Endothelial cell of umbilical vein (primary cell): ENCODE data around the gene ADIPOR2. TPM values are rescaled to one million over a fixed set of nuclear protein-coding genes. Genes with fewer than 3 reads are reported as not detected.

ENCODE experiments used
- BruUV-seq: library from RNA; stranded (reverse); fragments of 400-500 nt; replicated peaks from 2 replicates; lab custom pipeline; 2021; lab: Mats Ljungman, UMichigan
- CTCF ChIA-PET: fragments of 300-600, 350-600 bp; sonication (Branson Sonifier 250); formaldehyde crosslinking; loops from one replicate; lab custom pipeline; 2021; ENCODE audit warnings: antibody characterized with exemption, inconsistent platforms; lab: Charles Lee
- POLR2A ChIA-PET: fragments of 300-600, 350-600 bp; sonication (Branson Sonifier 250); formaldehyde crosslinking; loops from one replicate; lab custom pipeline; 2021; ENCODE audit warnings: antibody characterized with exemption, inconsistent platforms; lab: Charles Lee
- DNase-seq: peaks from one replicate; pipeline ENCODE4 v3.0.0-alpha.2; 2011; ENCODE audit warnings: low read depth, low spot score
- FAIRE-seq: peaks from 2 replicates; lab custom pipeline; 2011; peaks lifted over from hg19 to GRCh38; lab: Jason Lieb, UNC
- H2AFZ ChIP-seq: 2 replicates; pipeline ENCODE4 v1.6.0; 2012; ENCODE audit warnings: low read depth, low read length, control low read depth, inconsistent platforms
- H3K27ac ChIP-seq: 2 replicates; pipeline ENCODE4 v1.5.1; 2011; ENCODE audit warnings: low read depth, mild to moderate bottlenecking, control low read depth, low read length, moderate library complexity; ENCODE audit not compliant: insufficient read depth
- H3K27me3 ChIP-seq, 2 experiments: 2 replicates each; pipeline versions ENCODE4 v1.6.0 to v1.6.1; 2011; ENCODE audit warnings: low read length in 2 of 2, mixed read lengths in 1 of 2; ENCODE audit not compliant: control insufficient read depth in 2 of 2, insufficient read depth in 2 of 2
- H3K36me3 ChIP-seq, 2 experiments: 2 replicates in 1 of 2; 3 replicates in 1 of 2; pipeline ENCODE4 v1.5.1; 2011; ENCODE audit warnings: low read length in 2 of 2, mild to moderate bottlenecking in 1 of 2, moderate library complexity in 1 of 2; ENCODE audit not compliant: control insufficient read depth in 2 of 2, insufficient read depth in 2 of 2; ENCODE audit errors: extremely low read depth in 1 of 2
- H3K4me1 ChIP-seq: 3 replicates; pipeline ENCODE4 v1.5.1; 2011; ENCODE audit warnings: mild to moderate bottlenecking, low read length; ENCODE audit not compliant: control insufficient read depth, insufficient read depth; ENCODE audit errors: extremely low read depth
- H3K4me2 ChIP-seq: 2 replicates; pipeline ENCODE4 v1.6.1; 2011; ENCODE audit warnings: low read length, control low read depth, mixed read lengths; ENCODE audit not compliant: insufficient read depth
- H3K4me3 ChIP-seq, 3 experiments: fragments of 200-600 bp in 1 of 3; sonication (generic), shearing (Covaris generic) in 1 of 3; replicated peaks in 1 of 3; 2 replicates each; pipeline ENCODE4 v1.5.1; 2011 to 2016; ENCODE audit warnings: control low read depth in 3 of 3, low read length in 3 of 3, mild to moderate bottlenecking in 2 of 3, inconsistent platforms in 1 of 3, low read depth in 1 of 3, moderate library complexity in 1 of 3; ENCODE audit not compliant: insufficient read depth in 1 of 3
- H3K79me2 ChIP-seq: 2 replicates; pipeline ENCODE4 v1.6.0; 2012; ENCODE audit warnings: low read length, inconsistent platforms; ENCODE audit not compliant: control insufficient read depth, insufficient read depth
- H3K9ac ChIP-seq: replicated peaks from 2 replicates; pipeline ENCODE3; 2011; ENCODE audit warnings: low read length, control low read depth; ENCODE audit not compliant: insufficient read depth; ENCODE audit errors: extremely low read depth
- H3K9me1 ChIP-seq: replicated peaks from 3 replicates; pipeline ENCODE4 v1.6.0; 2011; ENCODE audit warnings: mild to moderate bottlenecking, low read length; ENCODE audit not compliant: control insufficient read depth, insufficient read depth; ENCODE audit errors: extremely low read depth
- H3K9me3 ChIP-seq: replicated peaks from 2 replicates; pipeline ENCODE4 v1.5.1; 2012; ENCODE audit warnings: low read length, inconsistent platforms; ENCODE audit not compliant: control insufficient read depth, insufficient read depth
- H4K20me1 ChIP-seq: replicated peaks from 2 replicates; pipeline ENCODE3; 2011; ENCODE audit warnings: mild to moderate bottlenecking, low read length; ENCODE audit not compliant: control insufficient read depth, insufficient read depth; ENCODE audit errors: extremely low read depth
- EZH2 ChIP-seq: IDR thresholded peaks from 2 replicates; pipeline ENCODE4 v1.6.1; 2012; ENCODE audit warnings: borderline replicate concordance, low read depth, mild to moderate bottlenecking, moderate library complexity, low read length, inconsistent platforms; ENCODE audit not compliant: severe bottlenecking
- FOS ChIP-seq: IDR thresholded peaks from 2 replicates; pipeline ENCODE4 v1.6.1; 2011; ENCODE audit warnings: mild to moderate bottlenecking, low read length, moderate library complexity, borderline replicate concordance; ENCODE audit not compliant: insufficient read depth
- GATA2 ChIP-seq: IDR thresholded peaks from 2 replicates; pipeline ENCODE4 v1.7.0; 2011; ENCODE audit warnings: low read depth, mild to moderate bottlenecking, moderate library complexity, mixed read lengths, low read length; ENCODE audit not compliant: insufficient read length, insufficient read depth
- JUN ChIP-seq: IDR thresholded peaks from 2 replicates; pipeline ENCODE4 v1.6.1; 2011; ENCODE audit warnings: borderline replicate concordance, low read depth; ENCODE audit not compliant: insufficient read length, insufficient read depth
- MYC ChIP-seq: IDR thresholded peaks from one replicate; pipeline ENCODE4 v1.6.1; 2011; ENCODE audit warnings: mild to moderate bottlenecking, low read depth, low read length
- POLR2A ChIP-seq: IDR thresholded peaks from 2 replicates; pipeline ENCODE4 v1.6.1; 2012; ENCODE audit warnings: low read depth, mild to moderate bottlenecking, control low read depth, low read length
- POLR2AphosphoS5 ChIP-seq: IDR thresholded peaks from 2 replicates; pipeline ENCODE4 v1.6.1; 2012; ENCODE audit warnings: low read depth, mild to moderate bottlenecking, control low read depth, low read length, moderate library complexity; ENCODE audit not compliant: insufficient read depth
- dilution Hi-C: fragments of 300-500 bp; cut with MboI; formaldehyde crosslinking; loops from one replicate; pipeline ENCODE4 v1.15.0; 2019; ENCODE audit warnings: low sequenced_read_pairs; ENCODE audit not compliant: extremely low pct_ligation_motif_present
- intact Hi-C: fragments of 100-400 bp; cut with micrococcal nuclease; formaldehyde crosslinking; loops from one replicate; pipeline ENCODE4 v1.10.0; 2022
- microRNA-seq: library from miRNA; unstranded; fragments of <30 nt; microRNA quantifications from one replicate; pipeline ENCODE4 v1.2.0, GENCODE V29; 2021; ENCODE audit warnings: borderline number of aligned reads, borderline replicate concordance
- polyA plus RNA-seq, 4 experiments: library from polyadenylated mRNA; depleted of rRNA in 3 of 4; stranded (reverse) in 3 of 4; unstranded in 1 of 4; fragments of >200 nt; gene quantifications; 2 replicates each; pipeline versions ENCODE4 v1.2.1 to v1.2.3, GENCODE V29; 2011 to 2012; ENCODE audit warnings: missing spikeins in 1 of 4
- small RNA-seq: library from RNA; depleted of rRNA; stranded (forward); fragments of <200 nt; gene quantifications from one replicate; pipeline ENCODE3, GENCODE V24; 2012; ENCODE audit warnings: low replicate concordance, low read depth; ENCODE audit not compliant: insufficient read depth, insufficient read length
- total RNA-seq: library from RNA; stranded (reverse); gene quantifications from 2 replicates; pipeline ENCODE4 v1.2.3, GENCODE V29; 2021
- TF ChIP-seq, protein P1 (sequence below), 2 donors: IDR thresholded peaks; 1 replicate in 1 of 2; 2 replicates in 1 of 2; pipeline ENCODE4 v1.5.1; 2011; ENCODE audit warnings: low read length in 2 of 2, mild to moderate bottlenecking in 2 of 2, moderate library complexity in 2 of 2, control low read depth in 1 of 2, inconsistent platforms in 1 of 2, low read depth in 1 of 2; ENCODE audit not compliant: insufficient read depth in 1 of 2; ENCODE audit errors: extremely low read depth in 1 of 2
- TF ChIP-seq, protein P2 (sequence below): IDR thresholded peaks from 2 replicates; pipeline ENCODE4 v1.6.1; 2011; ENCODE audit not compliant: insufficient read depth, insufficient read length

ADIPOR2 gene
- total and polyA plus RNA-seq, 2 donors (not counting 3 experiments of a cell fraction or from before 2014, with no cell fraction given): 22.5 to 57.3 TPM

DNA sequence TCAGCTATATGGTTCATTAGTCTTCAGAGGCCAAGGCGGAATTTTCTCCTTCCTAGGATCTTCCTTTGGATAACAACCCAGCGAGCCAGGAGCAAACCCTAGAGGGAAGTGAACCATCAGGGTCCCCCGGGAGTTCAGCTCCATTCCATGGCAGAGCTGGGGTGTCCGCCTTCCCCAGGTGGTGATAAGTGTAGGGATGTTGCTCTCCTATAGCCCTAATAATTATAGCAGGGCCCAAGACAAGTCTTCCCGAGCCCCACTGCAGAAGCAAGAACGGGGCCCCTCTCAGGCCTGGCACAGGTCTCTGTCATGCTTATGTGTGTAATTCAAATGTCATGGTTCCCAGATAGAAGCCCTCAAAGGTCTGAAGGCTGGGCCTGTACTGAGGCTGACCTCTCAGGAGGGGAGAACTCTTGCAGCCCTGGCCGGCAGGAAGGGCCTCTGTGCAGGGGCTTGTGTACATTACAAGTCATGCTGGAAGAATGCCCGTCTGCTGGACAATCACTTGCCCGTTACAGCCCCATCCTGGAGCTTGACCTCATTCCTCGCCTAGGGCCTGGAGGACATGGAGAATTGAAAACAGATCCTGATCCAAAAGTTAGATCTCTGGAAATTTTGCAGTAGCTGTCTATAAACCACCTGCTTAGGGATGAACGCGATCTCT lies 146.8 kb downstream of the ADIPOR2 start:
- no peaks in the 10 kb centered on the region for H3K36me3 ChIP-seq
- no peak overlapping the region for H3K4me3 ChIP-seq
- TF ChIP-seq GATA2 (no peak), FOS (no peak), EZH2 (no peak), JUN (no peak), POLR2A (no peak), MYC (no peak), POLR2AphosphoS5 (no peak)
- TF ChIP-seq, protein P1, sequence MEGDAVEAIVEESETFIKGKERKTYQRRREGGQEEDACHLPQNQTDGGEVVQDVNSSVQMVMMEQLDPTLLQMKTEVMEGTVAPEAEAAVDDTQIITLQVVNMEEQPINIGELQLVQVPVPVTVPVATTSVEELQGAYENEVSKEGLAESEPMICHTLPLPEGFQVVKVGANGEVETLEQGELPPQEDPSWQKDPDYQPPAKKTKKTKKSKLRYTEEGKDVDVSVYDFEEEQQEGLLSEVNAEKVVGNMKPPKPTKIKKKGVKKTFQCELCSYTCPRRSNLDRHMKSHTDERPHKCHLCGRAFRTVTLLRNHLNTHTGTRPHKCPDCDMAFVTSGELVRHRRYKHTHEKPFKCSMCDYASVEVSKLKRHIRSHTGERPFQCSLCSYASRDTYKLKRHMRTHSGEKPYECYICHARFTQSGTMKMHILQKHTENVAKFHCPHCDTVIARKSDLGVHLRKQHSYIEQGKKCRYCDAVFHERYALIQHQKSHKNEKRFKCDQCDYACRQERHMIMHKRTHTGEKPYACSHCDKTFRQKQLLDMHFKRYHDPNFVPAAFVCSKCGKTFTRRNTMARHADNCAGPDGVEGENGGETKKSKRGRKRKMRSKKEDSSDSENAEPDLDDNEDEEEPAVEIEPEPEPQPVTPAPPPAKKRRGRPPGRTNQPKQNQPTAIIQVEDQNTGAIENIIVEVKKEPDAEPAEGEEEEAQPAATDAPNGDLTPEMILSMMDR (IDR thresholded peaks at IDR 0.05; ENCODE audit: extremely low read depth in 1 of 2, insufficient read depth in 1 of 2, low read depth in 1 of 2, low read length in 2 of 2): no peak
- TF ChIP-seq, protein P2, sequence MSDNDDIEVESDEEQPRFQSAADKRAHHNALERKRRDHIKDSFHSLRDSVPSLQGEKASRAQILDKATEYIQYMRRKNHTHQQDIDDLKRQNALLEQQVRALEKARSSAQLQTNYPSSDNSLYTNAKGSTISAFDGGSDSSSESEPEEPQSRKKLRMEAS: no peak
- no peaks in the 10 kb centered on the region for H3K4me1 ChIP-seq
- no peak overlapping the region for H3K27ac ChIP-seq
- dilution Hi-C loops: no loop called here
- CTCF ChIA-PET: interaction anchor here (1.9 kb wide), 1 partner anchor 102 kb away, joined by 6 read pairs; no protein-coding TSS in a partner anchor
- peak; percentile 20 for DNase-seq
- BruUV-seq: no TSS peak
- H3K9me3 ChIP-seq: no peaks in the 10 kb centered on the region
- no peak overlapping the region for H3K9ac ChIP-seq
- no peak overlapping the region for H3K4me2 ChIP-seq
- H2AFZ ChIP-seq: no peak overlapping the region
- no peaks in the 10 kb centered on the region for H3K79me2 ChIP-seq
- no peaks in the 10 kb centered on the region for H3K27me3 ChIP-seq
- H3K9me1 ChIP-seq: no peaks in the 10 kb centered on the region
- intact Hi-C loops: no loop called here
- no peak for FAIRE-seq
- POLR2A ChIA-PET: no interaction called here
- no peaks in the 10 kb centered on the region for H4K20me1 ChIP-seq

Small RNA genes lying within 50 kb of the gene (microRNA-seq; reads per million reads assigned to microRNA genes)
- not detected for gene MIR3649

Small RNA genes lying within 50 kb of the gene (small RNA-seq; reads per million reads assigned to genes)
- not detected for gene MIR3649

Other genes with a start within 250 kb of the ADIPOR2 start
- 10.2 and 11.3 TPM in 2 replicates for gene FBXL14, start 96.5 kb upstream of the ADIPOR2 start, total RNA-seq
- gene FBXL14, start 96.5 kb upstream of the ADIPOR2 start, polyA plus RNA-seq: 15.7 and 16.8 TPM in 2 replicates
- gene WNT5B, start 61.8 kb upstream of the ADIPOR2 start, total RNA-seq: not detected in 2 replicates
- 0.18 TPM in 1 of 2 replicates, not detected in the other for gene WNT5B, start 61.8 kb upstream of the ADIPOR2 start, polyA plus RNA-seq
- not detected in 2 replicates for gene LRTM2, start 129.5 kb downstream of the ADIPOR2 start, total RNA-seq
- not detected in 2 replicates for gene LRTM2, start 129.5 kb downstream of the ADIPOR2 start, polyA plus RNA-seq
- gene CACNA2D4, start 227.6 kb downstream of the ADIPOR2 start, total RNA-seq: 0.51 and 0.73 TPM in 2 replicates
- gene CACNA2D4, start 227.6 kb downstream of the ADIPOR2 start, polyA plus RNA-seq: 0.58 and 0.67 TPM in 2 replicates